H1 (cell line): ENCODE measurements around the gene USE1. TPM values are rescaled to one million over a fixed set of nuclear protein-coding genes. Genes with fewer than 3 reads are reported as not detected.

ENCODE experiments used
- EGR1 ChIP-seq: IDR thresholded peaks from 2 replicates; pipeline ENCODE4 v1.6.1; 2011; ENCODE audit warnings: low read depth, low read length, borderline replicate concordance
- FOSL1 ChIP-seq: IDR thresholded peaks from 2 replicates; pipeline ENCODE4 v1.6.1; 2011; ENCODE audit warnings: mild to moderate bottlenecking, low read depth, low read length, moderate library complexity; ENCODE audit not compliant: insufficient read depth
- GABPA ChIP-seq: IDR thresholded peaks from 2 replicates; pipeline ENCODE4 v1.6.1; 2011; ENCODE audit warnings: mild to moderate bottlenecking, low read length, moderate library complexity, borderline replicate concordance; ENCODE audit not compliant: insufficient read depth
- JUN ChIP-seq: IDR thresholded peaks from 2 replicates; pipeline ENCODE4 v1.6.1; 2011; ENCODE audit warnings: low read depth, mild to moderate bottlenecking, improper control_type of control experiment, low read length
- JUND ChIP-seq: IDR thresholded peaks from 2 replicates; pipeline ENCODE4 v1.6.1; 2011; ENCODE audit warnings: mild to moderate bottlenecking, improper control_type of control experiment, low read length
- KDM4A ChIP-seq: IDR thresholded peaks from one replicate; pipeline ENCODE4 v1.7.1; 2012; ENCODE audit warnings: low read depth, mild to moderate bottlenecking, moderate library complexity, low read length, inconsistent platforms; ENCODE audit not compliant: severe bottlenecking
- KDM5A ChIP-seq: fragments of 200-600 bp; IDR thresholded peaks from 2 replicates; pipeline ENCODE4 v1.7.1; 2012; ENCODE audit warnings: mild to moderate bottlenecking, low read length, inconsistent platforms, mixed read lengths
- POLR2A ChIP-seq, 2 experiments: IDR thresholded peaks; 1 replicate in 1 of 2; 2 replicates in 1 of 2; pipeline ENCODE4 v1.6.1; 2011; ENCODE audit warnings: low read depth in 2 of 2, low read length in 2 of 2, mild to moderate bottlenecking in 2 of 2; ENCODE audit errors: control extremely low read depth in 1 of 2
- POU5F1 ChIP-seq: IDR thresholded peaks from 2 replicates; pipeline ENCODE4 v1.6.1; 2011; ENCODE audit warnings: low read depth, mild to moderate bottlenecking, low read length, moderate library complexity
- SP2 ChIP-seq: IDR thresholded peaks from 2 replicates; pipeline ENCODE4 v1.6.1; 2012; ENCODE audit warnings: mild to moderate bottlenecking, low read length, inconsistent platforms
- TAF1 ChIP-seq: IDR thresholded peaks from 2 replicates; pipeline ENCODE4 v1.6.1; 2011; ENCODE audit warnings: mild to moderate bottlenecking, low read depth, low read length
- TAF7 ChIP-seq: optimal IDR thresholded peaks from 2 replicates; pipeline ENCODE3; 2011; ENCODE audit warnings: low read depth, mild to moderate bottlenecking, inconsistent platforms, low read length, moderate library complexity, borderline replicate concordance
- TCF12 ChIP-seq: IDR thresholded peaks from 2 replicates; pipeline ENCODE4 v1.6.1; 2011; ENCODE audit warnings: low read depth, mild to moderate bottlenecking, low read length
- polyA plus RNA-seq, 7 experiments: library from polyadenylated mRNA; depleted of rRNA in 3 of 7; stranded (reverse) in 5 of 7; unstranded in 2 of 7; fragments of >200 nt in 5 of 7; fragments of 200-250 nt in 2 of 7; gene quantifications; 1 replicate in 5 of 7; 2 replicates in 1 of 7; 4 replicates in 1 of 7; pipeline versions ENCODE4 v1.2.1 to v1.2.3, GENCODE V29; 2011 to 2013; ENCODE audit warnings: missing spikeins in 2 of 7, mixed read lengths in 2 of 7
- total RNA-seq: library from RNA; stranded (reverse); fragmentation: NEBNext Ultra II Directional; extraction: Animal tissue kit (Norgen Biotek cat#: 25700); gene quantifications from 2 replicates; pipeline ENCODE4 v1.2.1, GENCODE V29; 2021

Gene USE1
- total and polyA plus RNA-seq, 2 of the 8 experiments (the other 6 are each of a cell fraction or from before 2014, with no cell fraction given), result 8.7 to 13.9 TPM

DNA sequence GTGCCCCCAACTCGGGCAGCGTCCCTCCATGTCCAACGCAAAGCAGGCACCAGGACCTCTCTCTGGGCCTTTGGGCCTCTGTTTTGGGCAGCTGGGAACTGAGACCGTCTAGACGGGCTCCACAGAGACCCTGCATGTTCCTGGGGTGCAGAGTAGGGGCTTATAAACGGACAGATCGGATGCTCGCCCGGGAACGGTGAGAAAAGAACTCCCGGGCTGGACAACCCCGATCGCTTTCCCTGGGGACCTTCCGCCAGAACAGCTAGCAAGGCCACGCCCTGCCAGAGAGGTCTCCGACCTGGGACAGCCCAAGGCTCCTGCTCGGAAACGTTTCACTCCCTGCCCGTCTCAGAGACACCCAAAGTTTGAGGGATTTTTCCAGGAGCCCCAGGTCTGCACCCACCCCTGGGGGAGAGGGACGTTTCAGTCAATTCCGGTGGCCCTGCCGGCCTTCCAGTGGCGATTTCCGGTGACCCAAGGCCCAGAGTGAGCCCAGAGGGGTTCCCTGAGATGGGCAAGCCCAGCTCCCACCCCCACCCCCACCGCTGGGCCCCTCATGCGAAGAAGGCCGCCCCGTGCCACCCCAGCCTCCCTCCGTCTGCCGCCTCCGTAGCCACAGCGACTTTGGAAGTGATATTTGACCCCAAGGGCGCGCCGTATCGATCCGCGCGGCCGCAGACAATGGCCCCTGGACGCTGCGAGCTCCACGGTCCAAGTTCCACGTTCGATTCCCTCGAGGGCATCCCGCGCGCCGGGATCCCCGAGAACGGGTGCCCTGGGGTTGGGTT is 28.9 kb downstream of the USE1 start (continued):
- TF ChIP-seq JUN (no peak), TAF7 (no peak), TAF1 (peak; percentile 34; the same call in 1 of the 2 replicates), KDM5A (no peak), FOSL1 (no peak), SP2 (no peak), TCF12 (no peak), POLR2A (IDR thresholded peaks at IDR 0.05; ENCODE audit: control extremely low read depth in 1 of 2, low read depth in 2 of 2, low read length in 2 of 2) (0 out of 3 replicates have a peak, but pooled peaks of 1 of the 2 experiments have one; percentile 20), JUND (no peak), EGR1 (no peak), GABPA (peak; percentile 54; the same call in 1 of the 2 replicates), KDM4A (no peak), POU5F1 (no peak)
